GM12864 (cell line): ENCODE results near the gene CCDC120.

Experiments
- DNase-seq: peaks from one replicate; pipeline ENCODE4 v3.0.0-alpha.2; 2011; ENCODE audit warnings: low read depth
- H3K4me3 ChIP-seq: 2 replicates; pipeline ENCODE4 v1.5.1; 2011; ENCODE audit warnings: mild to moderate bottlenecking, low read depth, low read length, control low read depth
- TF ChIP-seq, protein P1 (sequence below): IDR thresholded peaks from 2 replicates; pipeline ENCODE4 v1.5.1; 2011; ENCODE audit warnings: low read depth, mild to moderate bottlenecking, moderate library complexity, low read length, control low read depth, inconsistent platforms; ENCODE audit errors: missing control alignments

CCDC120 gene

DNA sequence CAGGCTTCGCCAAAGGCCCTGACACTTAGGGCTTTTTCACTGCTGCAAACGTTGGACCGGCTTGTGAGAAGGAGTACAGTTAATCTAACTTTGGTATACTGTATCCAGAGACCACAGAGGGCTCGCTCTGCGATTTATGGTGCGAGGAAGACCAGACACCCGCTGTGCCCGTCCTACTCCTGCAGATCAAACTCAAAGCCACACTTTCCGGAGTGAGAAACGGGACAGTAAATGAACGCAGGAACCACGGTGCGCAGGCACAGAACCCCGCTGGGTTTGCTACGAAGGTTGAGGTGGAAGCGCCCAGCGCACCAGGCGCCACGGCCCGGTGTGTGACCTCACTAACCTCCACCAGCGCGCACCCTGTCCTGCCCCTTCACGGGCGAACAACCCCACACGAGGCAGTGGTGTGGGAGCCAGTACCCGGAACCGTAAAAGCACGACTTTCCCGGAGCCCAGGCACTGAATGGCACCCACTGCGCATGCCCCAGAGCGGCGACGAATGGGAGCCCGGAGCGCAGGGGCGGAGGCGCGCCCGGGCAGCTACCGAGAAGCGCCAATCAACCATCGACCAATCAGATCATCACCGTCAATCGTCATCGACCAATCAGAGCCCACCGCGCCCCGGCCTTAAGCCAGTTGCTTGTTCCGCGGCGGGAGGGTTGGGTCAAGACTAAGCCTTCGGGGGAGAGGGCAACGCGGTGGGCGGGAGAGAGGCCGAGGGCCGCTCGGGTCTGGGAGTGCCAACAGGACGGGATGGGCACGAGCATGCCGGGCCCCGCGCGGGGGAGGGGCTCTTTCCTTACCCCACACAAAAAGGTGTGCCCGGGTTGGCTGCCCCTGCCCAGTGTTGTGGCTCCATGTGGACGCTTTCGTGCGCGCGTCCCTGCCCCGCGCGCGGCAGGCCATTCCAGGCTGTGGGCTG, 42.2 kb downstream of the CCDC120 start:
- peak overlapping the region; percentile 64 for H3K4me3 ChIP-seq
- TF ChIP-seq, protein P1, sequence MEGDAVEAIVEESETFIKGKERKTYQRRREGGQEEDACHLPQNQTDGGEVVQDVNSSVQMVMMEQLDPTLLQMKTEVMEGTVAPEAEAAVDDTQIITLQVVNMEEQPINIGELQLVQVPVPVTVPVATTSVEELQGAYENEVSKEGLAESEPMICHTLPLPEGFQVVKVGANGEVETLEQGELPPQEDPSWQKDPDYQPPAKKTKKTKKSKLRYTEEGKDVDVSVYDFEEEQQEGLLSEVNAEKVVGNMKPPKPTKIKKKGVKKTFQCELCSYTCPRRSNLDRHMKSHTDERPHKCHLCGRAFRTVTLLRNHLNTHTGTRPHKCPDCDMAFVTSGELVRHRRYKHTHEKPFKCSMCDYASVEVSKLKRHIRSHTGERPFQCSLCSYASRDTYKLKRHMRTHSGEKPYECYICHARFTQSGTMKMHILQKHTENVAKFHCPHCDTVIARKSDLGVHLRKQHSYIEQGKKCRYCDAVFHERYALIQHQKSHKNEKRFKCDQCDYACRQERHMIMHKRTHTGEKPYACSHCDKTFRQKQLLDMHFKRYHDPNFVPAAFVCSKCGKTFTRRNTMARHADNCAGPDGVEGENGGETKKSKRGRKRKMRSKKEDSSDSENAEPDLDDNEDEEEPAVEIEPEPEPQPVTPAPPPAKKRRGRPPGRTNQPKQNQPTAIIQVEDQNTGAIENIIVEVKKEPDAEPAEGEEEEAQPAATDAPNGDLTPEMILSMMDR, result no peak
- DNase-seq, result peak; percentile 83

DNA sequence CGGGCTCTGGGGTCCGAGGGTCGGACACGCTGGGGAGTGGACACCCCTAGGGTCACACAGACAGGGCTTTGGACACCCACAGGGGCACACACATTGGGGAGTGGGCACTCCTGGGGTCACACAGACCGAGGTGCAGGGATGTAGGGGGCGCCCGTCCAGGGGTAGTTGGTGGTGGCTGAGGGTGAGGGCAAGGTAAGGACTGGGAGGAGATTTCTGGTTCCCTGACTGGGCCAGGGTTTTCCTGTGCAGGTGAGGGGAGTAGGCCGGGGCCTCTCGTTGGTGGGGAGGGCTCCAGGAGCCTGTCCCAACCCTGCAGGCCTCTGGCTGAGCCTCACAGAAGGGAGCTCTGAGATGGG, 42.8 kb downstream of the CCDC120 start:
- TF ChIP-seq, protein P1, result no peak
- H3K4me3 ChIP-seq, result peak overlapping the region; percentile 64
- no peak for DNase-seq

DNA sequence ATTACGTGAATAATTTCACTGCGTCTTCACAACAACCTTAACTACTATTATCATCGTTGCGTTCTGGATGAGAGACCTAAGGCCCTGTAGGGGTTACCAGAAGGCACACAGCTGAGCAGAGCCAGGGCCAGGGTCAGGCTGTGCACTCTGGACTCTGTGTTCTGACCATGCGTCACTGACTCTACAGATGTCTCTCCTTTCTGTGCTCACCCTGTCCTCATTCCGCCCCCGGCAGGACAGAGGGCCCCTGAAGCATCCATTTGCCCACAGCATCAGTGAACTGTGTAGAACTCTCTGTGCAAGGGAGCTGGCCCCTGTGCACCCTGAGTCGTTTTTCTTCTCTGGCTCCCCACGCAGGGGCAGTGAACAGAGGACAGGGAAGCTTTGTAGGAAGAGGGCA, 43.4 kb downstream of the CCDC120 start:
- no peak for DNase-seq
- no peak overlapping the region for H3K4me3 ChIP-seq
- TF ChIP-seq, protein P1, result no peak

DNA sequence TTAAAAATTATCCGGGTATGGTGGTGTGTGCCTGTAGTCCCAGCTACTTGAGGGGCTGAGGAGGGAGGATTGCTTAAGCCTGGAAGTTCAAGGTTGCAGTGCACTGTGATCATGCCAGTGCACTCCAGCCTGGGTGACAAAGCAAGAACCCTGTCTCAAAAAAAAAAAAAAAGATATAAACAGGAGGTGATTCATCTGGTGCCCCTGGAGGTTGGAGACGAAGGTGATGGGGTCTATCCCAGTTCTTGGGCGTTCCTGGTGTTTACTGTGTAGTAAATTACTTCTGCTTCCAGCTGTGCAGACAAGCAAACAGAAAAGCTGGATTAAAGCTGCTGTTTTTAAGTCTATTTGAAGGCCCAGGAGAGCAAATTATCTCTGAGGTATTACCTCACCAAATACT, 44.8 kb downstream of the CCDC120 start:
- no peak for DNase-seq
- no peak overlapping the region for H3K4me3 ChIP-seq
- TF ChIP-seq, protein P1, result no peak

DNA sequence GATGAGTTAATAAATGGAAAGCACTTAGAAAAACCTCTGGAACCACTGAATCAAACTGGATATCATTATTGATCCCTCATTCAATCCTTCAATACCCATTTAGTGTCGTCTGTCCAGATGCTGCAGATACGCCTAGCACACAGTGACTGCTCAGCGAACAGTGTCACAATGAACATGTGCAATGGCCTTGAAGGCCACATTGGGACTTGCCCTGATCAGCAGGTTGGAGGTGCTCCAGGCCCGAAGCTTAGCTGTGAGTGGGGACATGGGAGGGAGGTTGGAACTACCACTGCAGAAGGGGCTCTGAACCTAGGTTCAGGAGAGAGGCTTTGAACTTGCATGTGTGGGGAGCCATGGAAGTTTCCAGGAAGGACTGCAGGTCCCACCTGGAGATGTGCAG, 47.5 kb downstream of the CCDC120 start:
- H3K4me3 ChIP-seq, result no peak overlapping the region
- no peak for DNase-seq
- TF ChIP-seq, protein P1, result no peak

DNA sequence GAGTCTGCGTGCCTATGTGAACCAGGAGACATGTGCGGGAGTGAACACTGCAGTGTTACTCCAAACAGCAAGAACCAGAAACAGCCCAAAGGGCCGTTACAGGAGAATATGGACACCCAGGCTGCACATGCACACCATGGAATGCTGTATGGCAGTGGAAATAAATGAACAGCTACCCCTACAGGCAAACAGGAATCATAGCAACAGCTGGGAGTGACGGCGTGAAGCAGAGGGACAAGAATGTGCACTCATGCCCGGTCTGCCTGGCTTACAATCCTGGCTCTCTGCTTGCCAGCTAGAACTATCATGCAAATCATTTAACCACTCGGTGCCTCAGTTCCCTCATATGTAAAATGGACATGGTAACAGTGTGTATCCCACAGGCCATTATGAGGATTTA, 48.1 kb downstream of the CCDC120 start:
- no peak overlapping the region for H3K4me3 ChIP-seq
- TF ChIP-seq, protein P1, result peak; percentile 37
- no peak for DNase-seq

DNA sequence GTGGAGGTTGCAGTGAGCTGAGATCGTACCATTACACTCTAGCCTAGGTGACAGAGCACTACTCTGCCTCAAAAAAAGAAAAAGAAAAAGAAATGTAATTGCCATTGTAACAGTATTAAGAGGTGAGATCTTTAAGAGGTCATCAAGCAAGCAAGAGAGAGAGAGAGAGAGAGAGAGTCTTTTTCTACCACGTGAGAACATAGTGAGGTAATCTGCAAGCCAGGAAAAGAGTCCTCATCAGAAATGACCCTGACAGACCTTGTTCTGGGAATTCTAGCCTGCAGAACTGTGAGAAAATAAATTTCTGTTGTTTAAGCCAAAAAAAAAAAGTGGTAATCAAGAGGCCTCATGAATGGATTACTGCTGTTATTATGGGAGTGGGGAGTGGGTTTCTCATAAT, 49.8 kb downstream of the CCDC120 start:
- TF ChIP-seq, protein P1, result no peak
- no peak overlapping the region for H3K4me3 ChIP-seq
- no peak for DNase-seq
